Measurements from ENCODE around the gene NRROS. TPM values are rescaled to one million over a fixed set of nuclear protein-coding genes. Genes with fewer than 3 reads are reported as not detected.
"Not testable (repeated sequence)": the region's sequence is repeated elsewhere in the genome, so short reads cannot be mapped to it uniquely, and the experiment has no call there.

Gene NRROS
- total RNA-seq, 1 experiment from 2014 or later = 0.64 TPM

DNA sequence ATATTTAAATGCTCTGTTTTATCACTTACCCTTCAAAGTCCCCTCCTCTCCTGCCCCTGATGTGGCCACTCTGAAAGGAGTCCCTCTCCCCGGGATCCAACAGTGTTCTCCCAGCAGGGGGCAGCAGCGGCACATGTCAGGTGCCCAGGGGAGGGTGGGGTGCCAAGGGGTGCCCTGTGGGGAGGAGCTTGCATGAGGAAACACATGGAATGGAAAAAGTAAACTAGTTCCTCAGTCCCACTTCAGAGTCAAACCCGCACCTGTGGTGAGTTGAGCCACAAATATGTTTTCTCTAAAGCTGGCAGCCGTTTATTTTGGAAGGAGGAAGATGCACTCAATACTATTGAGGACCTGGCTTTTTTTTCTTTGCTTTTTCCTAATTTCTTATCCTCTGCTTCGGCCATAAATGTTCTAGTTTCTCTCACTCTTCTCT, 30.1 kb upstream of the NRROS start:
- H3K4me1 ChIP-seq (ENCODE audit: insufficient read depth, low read length, poor library complexity, severe bottlenecking) = peaks cover 4% of the 10 kb centered on the region
- intact Hi-C loops (cut with micrococcal nuclease; ENCODE audit: unreplicated experiment) = loop anchor here (1.0 to 10.0 kb wide), 5 partner anchors 76 to 575 kb away; partner anchors contain the start of gene NCBP2
- no peak overlapping the region for H3K27ac ChIP-seq (ENCODE audit: low read depth, low read length, poor library complexity, severe bottlenecking)
- H3K36me3 ChIP-seq (ENCODE audit: insufficient read depth, low read length, poor library complexity, severe bottlenecking) = no peaks in the 10 kb centered on the region
- no peaks in the 10 kb centered on the region for H3K27me3 ChIP-seq (replicated peaks; ENCODE audit: insufficient read depth, low read depth, low read length, poor library complexity)
- no TSS peak for BruUV-seq (replicated peaks)
- peak; percentile 94 for DNase-seq (ENCODE audit: low spot score)
- no peaks in the 10 kb centered on the region for H3K9me3 ChIP-seq (ENCODE audit: low read depth, low read length, poor library complexity, severe bottlenecking)
- ChIA-PET CTCF (interaction anchor here (0.5 to 1.5 kb wide), 18 partner anchors 12 to 990 kb away, joined by 3 to 18 read pairs (median 4); partner anchors contain the start of genes FBXO45, MELTF and WDR53), POLR2A (ENCODE audit: low non-redundant PET) (interaction anchor here (0.6 kb wide), 1 partner anchor 130 kb away, joined by 3 read pairs; the partner anchor contains the start of gene PAK2)
- no peak overlapping the region for H3K4me3 ChIP-seq (ENCODE audit: low read depth, low read length, poor library complexity, severe bottlenecking)
- TF ChIP-seq, protein P1, sequence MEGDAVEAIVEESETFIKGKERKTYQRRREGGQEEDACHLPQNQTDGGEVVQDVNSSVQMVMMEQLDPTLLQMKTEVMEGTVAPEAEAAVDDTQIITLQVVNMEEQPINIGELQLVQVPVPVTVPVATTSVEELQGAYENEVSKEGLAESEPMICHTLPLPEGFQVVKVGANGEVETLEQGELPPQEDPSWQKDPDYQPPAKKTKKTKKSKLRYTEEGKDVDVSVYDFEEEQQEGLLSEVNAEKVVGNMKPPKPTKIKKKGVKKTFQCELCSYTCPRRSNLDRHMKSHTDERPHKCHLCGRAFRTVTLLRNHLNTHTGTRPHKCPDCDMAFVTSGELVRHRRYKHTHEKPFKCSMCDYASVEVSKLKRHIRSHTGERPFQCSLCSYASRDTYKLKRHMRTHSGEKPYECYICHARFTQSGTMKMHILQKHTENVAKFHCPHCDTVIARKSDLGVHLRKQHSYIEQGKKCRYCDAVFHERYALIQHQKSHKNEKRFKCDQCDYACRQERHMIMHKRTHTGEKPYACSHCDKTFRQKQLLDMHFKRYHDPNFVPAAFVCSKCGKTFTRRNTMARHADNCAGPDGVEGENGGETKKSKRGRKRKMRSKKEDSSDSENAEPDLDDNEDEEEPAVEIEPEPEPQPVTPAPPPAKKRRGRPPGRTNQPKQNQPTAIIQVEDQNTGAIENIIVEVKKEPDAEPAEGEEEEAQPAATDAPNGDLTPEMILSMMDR (conservative IDR thresholded peaks at IDR 0.05; ENCODE audit: low read depth, low read length) = peak; percentile 96
- no peak for TF ChIP-seq EZH2 (IDR thresholded peaks at IDR 0.05; ENCODE audit: borderline replicate concordance, low read depth, low read length, poor library complexity, severe bottlenecking)

DNA sequence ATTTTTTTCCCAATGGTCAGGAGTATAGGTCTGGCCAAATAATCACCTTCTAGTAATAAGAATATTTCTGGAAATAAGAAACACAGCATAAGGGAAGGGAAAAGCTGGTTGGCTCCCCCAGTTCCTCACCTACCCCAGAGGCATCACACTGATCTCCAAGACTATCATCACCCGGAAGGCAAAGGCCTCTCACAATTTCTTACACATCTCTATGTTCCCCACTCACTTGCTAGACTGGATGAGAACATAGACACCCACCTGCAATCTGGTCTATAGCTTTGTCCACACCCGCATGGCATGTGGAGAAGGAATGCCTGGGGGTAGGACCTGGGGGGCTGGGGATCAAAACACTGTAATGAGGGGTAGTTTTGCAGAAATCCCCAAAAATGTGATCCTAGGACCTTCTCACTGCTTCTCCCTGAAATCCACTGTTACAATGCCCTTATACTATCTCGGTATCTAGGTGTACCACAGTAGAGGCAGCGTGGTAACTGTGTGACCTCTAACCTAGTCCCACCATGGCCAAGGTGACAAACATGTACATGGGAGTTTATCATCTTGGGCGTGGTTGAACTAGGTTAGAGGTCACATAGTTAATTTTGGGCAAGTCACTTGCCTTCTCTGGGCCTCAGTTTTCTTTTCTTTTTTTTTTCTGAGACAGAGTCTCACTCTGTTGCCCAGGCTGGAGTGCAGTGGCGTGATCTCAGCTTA, 29.5 kb upstream of the NRROS start:
- peaks cover 4% of the 10 kb centered on the region for H3K4me1 ChIP-seq (ENCODE audit: insufficient read depth, low read length, poor library complexity, severe bottlenecking)
- ChIA-PET POLR2A (ENCODE audit: low non-redundant PET) (interaction anchor here (0.6 kb wide), 1 partner anchor 130 kb away, joined by 3 read pairs; the partner anchor contains the start of gene PAK2), CTCF (interaction anchor here (0.5 to 1.5 kb wide), 19 partner anchors 11 to 989 kb away, joined by 3 to 18 read pairs (median 3); partner anchors contain the start of genes FBXO45, MELTF and WDR53)
- no peaks in the 10 kb centered on the region for H3K9me3 ChIP-seq (ENCODE audit: low read depth, low read length, poor library complexity, severe bottlenecking)
- no peaks in the 10 kb centered on the region for H3K36me3 ChIP-seq (ENCODE audit: insufficient read depth, low read length, poor library complexity, severe bottlenecking)
- no peak for TF ChIP-seq EZH2 (IDR thresholded peaks at IDR 0.05; ENCODE audit: borderline replicate concordance, low read depth, low read length, poor library complexity, severe bottlenecking)
- TF ChIP-seq, protein P1 (conservative IDR thresholded peaks at IDR 0.05; ENCODE audit: low read depth, low read length) = no peak
- intact Hi-C loops (cut with micrococcal nuclease; ENCODE audit: unreplicated experiment) = loop anchor here (1.0 to 10.0 kb wide), 5 partner anchors 75 to 575 kb away; partner anchors contain the start of gene NCBP2
- DNase-seq (ENCODE audit: low spot score) = no peak
- no peak overlapping the region for H3K4me3 ChIP-seq (ENCODE audit: low read depth, low read length, poor library complexity, severe bottlenecking)
- H3K27me3 ChIP-seq (replicated peaks; ENCODE audit: insufficient read depth, low read depth, low read length, poor library complexity) = no peaks in the 10 kb centered on the region
- H3K27ac ChIP-seq (ENCODE audit: low read depth, low read length, poor library complexity, severe bottlenecking) = no peak overlapping the region
- no TSS peak for BruUV-seq (replicated peaks)

DNA sequence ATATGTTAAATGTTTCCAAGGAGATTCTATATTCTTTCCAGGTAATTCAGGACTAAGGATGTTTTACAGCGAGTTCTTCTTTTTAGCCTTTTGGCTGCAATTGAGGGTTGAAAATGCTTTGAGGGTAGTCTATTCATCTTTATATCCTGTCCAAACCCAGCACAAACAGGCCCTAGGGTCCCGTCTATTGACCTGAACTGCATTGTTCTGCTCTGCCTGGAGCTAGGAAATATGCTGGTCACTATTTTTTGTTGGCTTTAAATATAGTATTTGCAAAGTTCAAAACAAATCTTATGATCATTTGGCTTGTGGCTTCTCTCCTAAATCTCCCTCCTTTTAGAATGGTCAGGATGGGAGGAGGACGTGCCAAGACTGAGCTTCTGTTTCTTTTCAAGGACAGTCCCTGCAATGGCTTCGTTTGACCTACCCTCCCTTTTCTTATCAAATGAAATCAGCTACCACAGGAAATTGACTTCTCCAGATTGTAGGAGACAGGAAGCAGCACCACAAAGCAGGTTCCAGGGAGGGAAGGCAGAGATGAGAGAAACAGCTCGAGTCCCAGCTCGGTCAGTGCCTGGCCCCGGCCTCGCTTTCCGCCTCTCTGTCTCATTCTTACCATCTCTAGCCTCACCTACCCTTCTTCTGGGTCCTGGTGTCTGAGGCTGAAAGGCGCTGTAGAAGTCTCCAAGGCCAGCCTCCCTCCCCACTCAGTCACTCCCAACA, 27.6 kb upstream of the NRROS start:
- no peak overlapping the region for H3K27ac ChIP-seq (ENCODE audit: low read depth, low read length, poor library complexity, severe bottlenecking)

DNA sequence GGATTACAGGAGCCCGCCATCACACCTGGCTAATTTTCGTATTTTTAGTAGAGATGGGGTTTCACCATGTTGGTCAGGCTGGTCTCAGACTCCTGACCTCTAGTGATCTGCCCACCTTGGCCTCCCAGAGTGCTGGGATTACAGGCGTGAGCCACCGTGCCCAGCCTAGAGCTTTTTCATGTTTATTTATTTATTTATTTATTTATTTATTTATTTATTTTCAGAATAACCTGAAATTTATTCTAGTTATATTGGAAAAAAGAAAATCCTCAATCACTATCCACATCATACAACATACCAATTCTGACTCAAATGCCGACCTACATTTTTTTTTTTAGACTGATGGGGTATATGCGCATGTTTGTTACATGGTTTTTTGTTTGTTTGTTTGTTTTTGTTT, 24.3 kb upstream of the NRROS start:
- DNase-seq (ENCODE audit: low spot score); H3K27ac ChIP-seq (ENCODE audit: low read depth, low read length, poor library complexity, severe bottlenecking); H3K4me1 ChIP-seq (ENCODE audit: insufficient read depth, low read length, poor library complexity, severe bottlenecking); BruUV-seq (replicated peaks); H3K27me3 ChIP-seq (replicated peaks; ENCODE audit: insufficient read depth, low read depth, low read length, poor library complexity); intact Hi-C loops (cut with micrococcal nuclease; ENCODE audit: unreplicated experiment); POLR2A ChIA-PET (ENCODE audit: low non-redundant PET); CTCF ChIA-PET; H3K9me3 ChIP-seq (ENCODE audit: low read depth, low read length, poor library complexity, severe bottlenecking); H3K36me3 ChIP-seq (ENCODE audit: insufficient read depth, low read length, poor library complexity, severe bottlenecking); H3K4me3 ChIP-seq (ENCODE audit: low read depth, low read length, poor library complexity, severe bottlenecking): not testable (repeated sequence)

More for the DNA sequence above, 27.6 kb upstream of the NRROS start:
- no peak overlapping the region for H3K4me3 ChIP-seq (ENCODE audit: low read depth, low read length, poor library complexity, severe bottlenecking)
- DNase-seq (ENCODE audit: low spot score) = no peak
- BruUV-seq (replicated peaks) = no TSS peak
- POLR2A ChIA-PET (ENCODE audit: low non-redundant PET) = no interaction called here
- no peaks in the 10 kb centered on the region for H3K9me3 ChIP-seq (ENCODE audit: low read depth, low read length, poor library complexity, severe bottlenecking)
- TF ChIP-seq, protein P1 (conservative IDR thresholded peaks at IDR 0.05; ENCODE audit: low read depth, low read length) = no peak
- TF ChIP-seq EZH2 (IDR thresholded peaks at IDR 0.05; ENCODE audit: borderline replicate concordance, low read depth, low read length, poor library complexity, severe bottlenecking) = no peak
- CTCF ChIA-PET = no interaction called here
- H3K4me1 ChIP-seq (ENCODE audit: insufficient read depth, low read length, poor library complexity, severe bottlenecking) = peaks cover 4% of the 10 kb centered on the region
- H3K36me3 ChIP-seq (ENCODE audit: insufficient read depth, low read length, poor library complexity, severe bottlenecking) = no peaks in the 10 kb centered on the region
- intact Hi-C loops (cut with micrococcal nuclease; ENCODE audit: unreplicated experiment) = no loop called here
- no peaks in the 10 kb centered on the region for H3K27me3 ChIP-seq (replicated peaks; ENCODE audit: insufficient read depth, low read depth, low read length, poor library complexity)

Measured in A673 (cell line).